Peyer's patch (tissue), 4 donors: ENCODE results near the gene RNF44.

Source experiments
- CTCF ChIP-seq, 6 experiments: fragments of 450-650 bp in 4 of 6; fragments of 200-600 bp in 2 of 6; sonication (generic) in 1 of 6; IDR thresholded peaks; one replicate each; pipeline ENCODE4 v1.5.1; 2017 to 2019; ENCODE audit warnings: antibody characterized with exemption in 6 of 6, mild to moderate bottlenecking in 3 of 6, moderate library complexity in 1 of 6
- POLR2A ChIP-seq, 2 donors: fragments of 450-650 bp; IDR thresholded peaks; one replicate each; pipeline ENCODE4 v1.5.1; 2017; ENCODE audit warnings: antibody characterized with exemption in 2 of 2, mild to moderate bottlenecking in 2 of 2, moderate library complexity in 2 of 2

DNA sequence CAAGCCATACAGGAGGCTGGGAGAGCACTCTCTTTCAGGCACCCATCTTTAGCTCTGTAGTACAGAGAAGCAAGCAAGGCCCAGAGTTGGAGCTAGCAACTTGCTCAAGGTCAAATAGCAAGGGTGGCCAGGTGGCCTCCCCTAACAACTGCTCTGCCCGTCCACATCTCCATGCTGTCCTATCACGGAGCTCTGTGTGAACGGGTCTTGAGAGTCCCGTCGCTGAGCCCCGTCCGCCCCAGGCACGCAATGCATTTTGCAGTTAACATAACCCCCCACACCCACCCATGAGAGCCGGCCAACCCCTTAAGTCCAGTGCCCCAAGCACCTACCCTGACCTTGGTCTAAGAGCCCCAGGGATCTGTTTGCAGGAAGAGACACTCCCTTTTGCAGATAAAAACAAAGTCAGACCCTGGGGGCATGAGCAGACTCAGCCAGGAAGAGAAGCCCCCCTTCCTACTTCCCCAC lies 1.5 kb downstream of the RNF44 start:
- TF ChIP-seq POLR2A (IDR thresholded peaks at IDR 0.05) (no peak), CTCF (IDR thresholded peaks at IDR 0.05) (no peak)
